ENCODE measurements around the gene PARP16.
"Not testable (repeated sequence)": the region's sequence is repeated elsewhere in the genome, so short reads cannot be mapped to it uniquely, and the experiment has no call there.

Gene PARP16

DNA sequence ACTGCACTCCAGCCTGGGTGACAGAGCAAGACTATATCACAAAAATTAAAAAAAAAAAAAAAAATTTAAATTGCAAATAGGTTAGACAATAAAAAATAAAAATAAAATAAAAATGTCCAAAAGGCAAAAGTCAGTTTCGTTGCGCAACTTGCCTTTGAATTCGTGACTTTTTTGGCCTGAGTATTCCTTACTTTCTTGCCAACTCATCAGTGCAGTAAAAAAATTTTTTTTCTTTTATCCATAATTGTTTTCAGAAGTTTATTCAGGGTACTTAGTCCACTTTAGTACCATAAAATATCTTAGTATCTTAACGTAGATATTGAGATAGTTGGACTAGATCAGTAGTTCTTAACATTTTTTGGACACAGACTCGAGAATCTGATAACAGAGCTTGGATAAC is 53.0 kb downstream of the PARP16 start:
- DNase-seq (ENCODE audit: low read depth in 2 of 2), result no peak

- DNase-seq (ENCODE audit: low read depth in 2 of 2), result no peak
These were observed 54.2 kb downstream of the PARP16 start for GRCh38 chr15:65232520-65232919.

DNA sequence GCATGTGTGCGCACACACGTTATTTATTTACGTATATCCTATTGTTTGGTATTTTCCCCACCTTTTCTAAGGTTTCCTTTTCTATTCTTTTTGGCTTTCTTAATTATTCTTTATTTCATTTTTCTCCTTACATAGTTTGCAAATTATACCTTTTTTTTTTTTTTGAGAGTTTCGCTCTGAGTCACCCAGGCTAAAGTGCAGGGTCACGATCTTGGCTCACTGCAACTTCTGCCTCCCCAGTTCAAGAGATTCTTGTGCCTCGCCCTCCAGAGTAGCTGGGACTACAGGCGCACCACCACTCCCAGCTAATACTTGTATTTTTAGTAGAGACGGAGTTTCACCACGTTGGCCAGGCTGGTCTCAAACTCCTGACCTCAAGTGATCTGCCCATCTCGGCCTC is 55.4 kb downstream of the PARP16 start:
- no peak for DNase-seq (ENCODE audit: low read depth in 2 of 2)

GRCh38 chr15:65226901-65227300 is 59.8 kb downstream of the PARP16 start:
- DNase-seq (ENCODE audit: low read depth in 2 of 2), result not testable (repeated sequence)

- no peak for DNase-seq (ENCODE audit: low read depth in 2 of 2)
These were observed 60.5 kb downstream of the PARP16 start for GRCh38 chr15:65226221-65226620.

DNA sequence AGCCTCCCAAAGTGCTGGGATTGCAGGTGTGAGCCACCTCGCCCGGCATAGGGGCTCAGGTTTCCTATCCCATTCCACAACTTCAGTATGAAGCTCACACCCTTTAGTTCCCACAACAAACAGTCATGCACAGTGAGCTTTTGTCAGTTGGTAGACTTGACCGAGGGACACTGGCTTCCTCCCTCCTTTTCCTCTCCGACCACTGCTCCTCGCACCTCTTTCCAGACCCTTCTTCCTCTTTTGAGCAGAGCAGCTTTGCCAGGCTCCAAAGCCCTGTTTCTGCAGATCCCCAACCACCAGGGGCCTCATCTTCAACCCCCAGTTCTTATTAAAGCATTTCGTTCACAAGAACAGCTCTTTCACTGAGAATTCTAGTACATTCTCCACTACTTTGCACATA is 62.7 kb downstream of the PARP16 start:
- DNase-seq (ENCODE audit: low read depth in 2 of 2), result no peak

DNA sequence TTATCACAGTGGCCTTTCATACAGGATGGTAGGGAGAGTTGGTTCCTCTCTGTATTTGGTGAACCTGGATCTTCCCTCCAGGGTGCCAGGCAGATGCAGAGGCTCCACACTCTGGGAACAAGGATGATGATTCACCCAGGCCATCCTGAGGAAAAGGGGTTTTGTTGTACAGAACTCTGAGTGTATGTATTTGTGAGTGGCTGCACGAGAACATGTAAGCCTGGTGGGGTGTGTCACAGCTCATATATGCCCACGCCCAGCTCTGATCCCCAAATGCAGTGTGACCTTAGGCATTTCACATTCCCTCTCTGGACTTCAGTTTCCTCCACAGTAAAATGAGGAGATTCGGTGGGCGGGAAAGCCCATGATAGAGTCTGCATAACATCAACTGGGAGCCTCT is 63.8 kb downstream of the PARP16 start:
- DNase-seq (ENCODE audit: low read depth in 2 of 2), result no peak

GRCh38 chr15:65221697-65222096 is 65.0 kb downstream of the PARP16 start:
- DNase-seq (ENCODE audit: low read depth in 2 of 2), result no peak

DNA sequence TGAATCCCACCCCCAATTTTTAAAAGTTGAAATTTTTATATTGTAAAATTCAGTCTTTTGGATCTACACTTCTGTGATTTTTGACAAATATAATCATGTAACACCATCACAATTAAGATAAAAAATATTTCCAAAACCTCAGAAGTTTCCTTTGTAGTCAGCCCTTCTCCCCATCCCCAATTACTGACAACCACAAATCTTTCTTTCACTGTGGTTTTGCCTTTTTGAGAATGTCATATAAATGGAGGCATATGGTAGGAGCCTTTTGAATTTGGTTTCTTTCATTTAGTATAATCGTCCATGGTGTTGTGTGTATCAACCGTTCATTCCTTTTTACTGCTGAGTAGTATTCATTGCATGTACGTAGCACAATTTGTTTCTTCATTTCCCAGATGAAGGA is 67.5 kb downstream of the PARP16 start:
- no peak for DNase-seq (ENCODE audit: low read depth in 2 of 2)

GRCh38 chr15:65217526-65218482 is 68.9 kb downstream of the PARP16 start:
- no peak for DNase-seq (ENCODE audit: low read depth in 2 of 2)

DNA sequence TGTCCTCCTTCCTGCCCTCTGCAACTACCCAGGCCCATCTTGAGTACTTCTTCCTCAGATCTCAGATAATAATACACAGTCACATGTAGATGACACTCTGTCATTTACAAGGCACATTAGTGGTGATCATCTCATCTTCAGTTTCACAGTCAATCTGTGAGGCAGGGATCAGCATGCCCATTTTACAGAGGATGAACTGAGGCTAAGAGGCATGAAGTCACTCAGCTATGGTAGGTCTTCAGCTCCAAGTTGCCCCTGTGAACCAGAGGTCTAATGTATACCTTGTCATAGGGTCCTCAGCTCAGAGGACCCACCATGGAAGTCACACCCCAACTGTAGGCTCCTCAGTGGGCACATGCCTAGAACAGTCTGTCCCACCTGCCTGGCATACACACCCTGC is 71.2 kb downstream of the PARP16 start:
- no peak for DNase-seq (ENCODE audit: low read depth in 2 of 2)

DNA sequence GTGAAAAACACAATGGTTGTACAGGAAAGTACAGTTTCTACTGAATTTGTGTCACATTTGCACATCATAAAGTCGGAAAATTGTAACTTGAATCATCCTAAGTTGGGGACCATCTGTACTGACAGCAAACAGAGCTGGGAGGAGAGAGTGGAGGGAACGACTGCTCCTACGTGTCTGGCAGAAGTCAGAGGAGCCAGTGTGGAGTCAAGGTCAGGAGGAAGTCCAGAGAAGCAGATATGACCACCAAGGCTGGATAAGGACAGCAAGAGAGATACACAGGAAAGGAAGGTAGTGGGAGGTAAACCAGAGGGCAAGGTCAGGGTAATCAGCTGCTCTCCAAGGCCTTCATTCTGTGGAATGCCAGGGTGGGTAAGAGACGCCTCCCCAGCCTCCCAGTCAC is 72.7 kb downstream of the PARP16 start:
- no peak for DNase-seq (ENCODE audit: low read depth in 2 of 2)

DNA sequence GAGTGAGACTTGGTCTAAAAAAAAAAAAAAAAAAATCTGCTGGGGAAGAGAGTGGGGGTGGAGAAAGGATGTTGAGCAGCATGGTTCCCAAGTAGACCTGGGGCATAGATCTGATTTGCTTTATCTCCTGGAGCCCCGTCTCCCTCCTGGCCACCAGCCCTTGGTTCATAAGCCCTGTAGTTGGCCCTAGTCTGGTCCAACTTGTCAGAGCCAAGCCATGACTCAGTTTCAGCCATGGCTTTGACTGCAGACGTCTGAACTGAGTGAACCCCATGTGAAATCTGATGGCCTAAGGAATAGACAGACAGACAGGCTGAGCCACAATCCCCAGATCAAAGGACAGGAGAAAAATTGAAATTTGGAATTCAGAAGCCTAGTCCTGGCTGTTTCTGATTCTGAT is 73.4 kb downstream of the PARP16 start:
- DNase-seq (ENCODE audit: low read depth in 2 of 2), result no peak

GRCh38 chr15:65212097-65212496 is 74.6 kb downstream of the PARP16 start:
- DNase-seq (ENCODE audit: low read depth in 2 of 2), result peak; percentile 23 to 40

- no peak for DNase-seq (ENCODE audit: low read depth in 2 of 2)
These were observed 75.2 kb downstream of the PARP16 start for GRCh38 chr15:65211482-65211982.

- DNase-seq (ENCODE audit: low read depth in 2 of 2), result no peak
These were observed 75.8 kb downstream of the PARP16 start, which contains the start of gene CILP for GRCh38 chr15:65210770-65211481. Gene CILP, minus strand, starts transcription at chr15:65211473. Its CDS starts 1,718 bp downstream, at chr15:65209755.

GRCh38 chr15:65209701-65210643 is 76.7 kb downstream of the PARP16 start:
- no peak for DNase-seq (ENCODE audit: low read depth in 2 of 2)

- DNase-seq (ENCODE audit: low read depth in 2 of 2), result no peak
These were observed 78.0 kb downstream of the PARP16 start for GRCh38 chr15:65208647-65209046.

Data from stimulated activated CD4-positive, alpha-beta T cell treated with anti-CD3 and anti-CD28 coated beads, Interleukin-15, amount 100 ng/mL, for 48 hours (primary cell).